NCI-H1048 (cell line): ENCODE data around the gene GIMAP8.
"Not testable (repeated sequence)": the region's sequence is repeated elsewhere in the genome, so short reads cannot be mapped to it uniquely, and the experiment has no call there.

ENCODE experiments used
- DNase-seq: peaks from one replicate; lab custom pipeline; 2025; lab: John Stamatoyannopoulos, UW

Gene GIMAP8

DNA sequence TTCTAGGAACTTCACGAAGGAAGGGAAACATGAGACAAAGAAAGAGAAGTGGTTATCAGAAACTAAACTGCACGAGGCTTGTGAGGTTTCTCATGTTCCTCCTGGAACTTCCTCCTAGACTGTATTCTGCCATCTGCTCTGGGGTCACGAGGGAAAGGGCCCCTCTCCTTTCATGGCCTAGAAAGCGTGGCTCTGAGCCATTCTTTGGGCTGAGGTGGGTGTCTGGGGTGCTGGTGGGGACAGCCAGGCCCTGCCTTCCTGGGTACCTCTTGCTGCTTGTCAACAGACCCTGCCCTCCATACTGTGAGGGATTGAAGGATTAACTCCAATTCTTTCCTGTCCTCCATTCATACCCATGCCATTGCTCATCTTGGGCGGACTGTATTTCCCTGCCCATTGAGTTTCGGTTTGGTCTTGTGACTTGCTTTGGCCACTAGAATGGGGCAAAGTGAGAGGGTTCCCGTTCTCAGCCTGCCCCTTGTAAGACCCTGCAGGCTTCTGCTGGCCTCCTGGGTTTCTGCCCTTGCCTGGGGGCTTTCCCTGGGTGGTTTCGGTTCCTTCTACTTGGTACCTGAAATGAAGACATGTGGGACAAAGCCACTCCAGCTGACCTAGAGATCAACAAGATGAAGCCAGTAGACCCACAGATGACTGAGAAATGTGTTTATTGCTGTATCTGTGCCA is 14.9 kb upstream of the GIMAP8 start:
- no peak for DNase-seq

DNA sequence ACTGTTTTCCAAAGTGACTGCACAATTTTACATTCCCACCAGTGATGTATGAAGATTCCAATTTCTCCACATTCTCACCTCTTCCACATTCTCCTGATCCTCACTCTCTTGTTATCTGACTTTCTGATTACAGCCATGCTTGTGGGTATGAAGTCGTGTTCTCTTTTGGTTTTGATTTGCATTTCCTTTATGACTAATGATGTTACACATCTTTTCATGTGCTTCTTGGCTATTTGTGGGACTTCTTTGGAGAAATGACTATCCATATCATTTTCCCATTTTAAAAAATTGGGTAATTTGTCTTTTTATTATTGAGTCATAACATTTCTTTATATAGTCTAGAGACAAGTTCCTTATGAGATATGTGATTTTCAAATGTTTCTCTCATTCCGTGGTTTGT is 10.5 kb upstream of the GIMAP8 start:
- DNase-seq, result no peak

DNA sequence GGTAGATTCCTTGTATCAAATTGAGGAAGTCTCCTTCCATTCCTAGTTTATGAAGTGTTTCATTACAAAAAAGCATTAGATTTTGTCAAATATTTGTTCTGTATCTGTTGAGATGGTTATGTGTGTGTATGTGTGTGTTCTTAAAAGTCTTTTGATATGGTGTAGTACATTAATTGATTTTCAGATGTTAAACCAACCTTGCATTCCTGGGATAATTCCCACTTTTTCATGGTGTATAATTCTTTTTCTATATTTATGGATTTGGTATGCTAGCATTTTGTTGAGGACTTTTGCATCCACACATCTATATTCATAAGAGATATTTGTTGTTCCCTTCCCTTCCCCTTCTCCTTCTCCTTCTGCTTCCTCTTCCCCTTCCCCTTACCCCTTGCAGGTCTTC is 8.9 kb upstream of the GIMAP8 start:
- no peak for DNase-seq

DNA sequence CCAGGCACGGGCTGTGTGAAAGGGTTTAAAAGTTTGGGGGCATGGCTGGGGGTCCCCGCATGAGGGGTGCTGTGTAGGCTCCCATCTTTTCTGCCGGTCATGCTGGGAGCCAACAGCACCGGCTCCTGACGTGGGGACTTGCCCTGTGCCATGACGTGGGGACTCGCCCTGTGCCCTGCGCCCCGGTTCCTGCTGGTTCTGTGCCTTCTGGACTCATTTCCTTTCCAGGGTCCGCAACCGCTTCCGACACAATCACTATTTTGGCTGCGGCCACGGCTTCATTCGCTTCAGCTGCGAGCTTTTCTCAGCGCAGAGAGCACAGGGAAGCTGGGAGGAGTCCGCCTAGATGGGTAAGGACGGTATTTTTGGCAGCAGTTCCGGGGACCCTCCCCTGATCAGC is 7.6 kb upstream of the GIMAP8 start:
- no peak for DNase-seq

DNA sequence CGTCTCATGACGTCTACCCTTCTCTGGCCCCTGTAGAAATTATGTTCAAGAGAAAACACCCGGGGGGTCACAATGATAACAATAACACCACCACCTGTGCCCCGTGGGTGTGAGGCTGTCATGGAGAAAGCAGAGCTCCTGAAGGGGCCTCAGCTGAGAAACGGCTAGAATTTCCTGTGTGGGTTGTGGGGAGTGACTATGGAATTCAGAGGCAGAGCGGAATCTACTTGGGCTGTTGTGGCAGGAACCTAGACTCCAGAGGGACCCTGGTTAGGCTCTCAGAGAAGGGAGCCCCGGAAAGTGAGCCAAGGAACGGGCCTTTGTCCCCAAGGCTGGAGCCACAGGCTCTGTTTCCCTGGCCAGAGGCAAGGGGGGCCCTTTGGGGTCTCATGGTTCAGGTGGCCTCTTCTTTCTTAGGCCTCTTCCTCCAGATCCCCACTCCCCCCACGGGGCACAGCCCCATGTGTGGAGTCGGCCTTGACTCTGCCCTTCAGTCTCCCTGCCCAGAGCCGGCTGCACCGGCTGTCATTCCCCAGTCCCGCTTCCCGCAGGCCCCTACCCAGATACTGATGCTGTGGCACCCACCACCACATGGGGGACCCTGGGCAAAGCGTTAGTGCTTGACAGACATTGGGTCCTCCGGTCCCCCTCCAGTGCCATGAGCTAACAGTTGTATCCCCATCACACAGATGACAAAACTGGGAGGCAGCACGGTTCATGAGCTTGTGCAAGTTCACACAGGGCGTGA is 6.5 kb upstream of the GIMAP8 start:
- no peak for DNase-seq

DNA sequence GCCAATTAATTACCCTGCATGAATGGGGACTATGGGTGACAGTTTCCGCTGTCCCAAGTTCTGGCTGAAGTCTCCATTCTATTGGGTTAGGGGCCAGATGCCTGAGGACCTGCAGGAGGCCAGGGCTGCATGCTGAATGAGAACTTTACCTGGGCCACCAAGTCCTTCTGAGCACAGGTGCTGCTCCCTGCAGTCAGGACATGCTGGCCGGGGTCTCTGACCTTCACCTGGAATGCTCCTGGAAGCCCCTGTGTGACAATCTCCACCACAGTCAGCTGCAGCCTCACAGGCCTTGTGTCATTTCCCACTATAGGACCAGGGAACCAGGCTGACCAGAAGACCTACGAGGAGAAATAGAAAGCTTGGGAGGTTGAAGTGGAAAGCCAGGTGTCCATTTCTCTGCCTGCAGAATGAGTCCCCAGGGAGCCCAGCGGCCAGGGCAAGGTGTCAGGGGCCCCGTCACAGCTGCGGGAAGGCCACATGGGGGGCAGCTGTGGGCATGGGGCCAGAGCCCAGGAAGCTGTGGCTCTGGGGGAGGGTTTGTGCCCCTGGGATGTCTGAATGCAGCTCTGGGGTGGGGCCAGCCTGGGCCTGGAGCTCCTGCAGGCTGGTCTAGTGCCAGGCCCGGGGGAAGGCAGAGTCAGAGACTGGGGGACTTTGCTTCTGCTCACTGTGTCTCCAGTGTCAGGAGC is 5.6 kb upstream of the GIMAP8 start:
- DNase-seq, result no peak

DNA sequence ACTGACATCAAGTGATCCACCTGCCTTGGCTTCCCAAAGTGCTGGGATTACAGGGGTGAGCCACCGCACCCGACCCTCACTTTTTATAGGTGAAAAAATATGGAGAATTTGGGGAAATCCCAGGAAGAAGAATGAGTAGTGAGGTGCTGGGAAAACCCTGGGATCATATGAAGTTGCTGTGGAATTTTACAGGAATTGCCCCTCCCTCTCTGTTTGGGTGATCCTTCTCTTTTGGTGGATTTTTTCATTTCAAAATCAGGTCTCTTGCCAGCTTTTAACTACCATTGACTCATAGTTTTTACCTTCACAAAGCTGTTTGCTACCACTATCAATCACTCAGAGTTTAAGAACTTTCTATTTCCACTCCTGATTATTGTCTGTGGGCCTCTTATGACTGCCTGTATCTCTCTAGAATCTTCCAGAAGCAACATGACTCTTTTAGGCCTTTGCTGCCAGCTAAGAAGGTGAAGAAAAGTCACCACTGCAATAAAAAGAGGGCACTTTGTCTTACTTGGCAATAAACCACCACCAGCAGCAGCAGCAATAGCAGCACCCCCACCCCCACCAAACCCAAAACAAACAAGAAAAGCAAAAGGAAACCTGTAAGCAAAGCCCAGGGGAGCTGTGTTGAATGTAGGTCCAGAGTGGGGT is 4.0 kb upstream of the GIMAP8 start:
- no peak for DNase-seq

DNA sequence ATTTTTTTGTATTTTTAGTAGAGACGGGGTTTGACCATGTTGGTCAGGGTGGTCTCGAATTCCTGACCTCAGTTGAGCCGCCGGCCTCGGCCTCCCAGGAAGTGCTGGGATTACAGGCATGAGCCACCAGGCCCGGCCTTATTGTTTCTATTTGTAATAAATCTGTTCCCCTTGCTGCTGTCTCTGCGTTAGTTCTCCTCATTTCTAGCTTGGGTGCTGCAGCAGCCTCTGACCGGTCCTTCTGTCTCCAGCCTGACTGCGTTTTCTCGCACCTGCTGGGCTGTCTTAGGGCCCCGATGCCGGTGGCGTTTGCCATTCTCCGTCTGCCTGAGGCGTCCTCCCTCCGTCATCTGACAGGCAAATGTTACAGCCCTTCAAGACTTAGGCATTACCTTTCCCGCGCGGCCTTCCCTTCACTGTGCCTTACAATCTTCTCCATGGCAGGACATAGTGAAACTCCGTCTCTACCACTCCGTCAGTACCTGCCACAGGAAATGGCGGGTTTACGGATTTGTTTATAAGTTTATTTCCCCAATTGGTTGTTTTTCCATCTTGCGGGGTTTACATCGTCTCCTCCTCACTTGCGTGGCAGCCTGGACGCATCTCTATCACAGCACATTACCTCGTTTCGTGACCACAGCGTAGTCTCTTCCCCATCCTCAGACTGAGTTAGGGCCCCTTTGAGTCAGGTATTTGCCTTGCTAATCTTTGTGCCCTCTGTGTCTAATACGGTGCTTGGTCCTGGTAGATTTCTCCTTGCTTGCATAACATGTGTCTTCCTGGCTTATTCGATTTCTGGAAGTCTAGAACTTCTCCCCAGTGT is 2.3 kb upstream of the GIMAP8 start:
- DNase-seq, result no peak

DNA sequence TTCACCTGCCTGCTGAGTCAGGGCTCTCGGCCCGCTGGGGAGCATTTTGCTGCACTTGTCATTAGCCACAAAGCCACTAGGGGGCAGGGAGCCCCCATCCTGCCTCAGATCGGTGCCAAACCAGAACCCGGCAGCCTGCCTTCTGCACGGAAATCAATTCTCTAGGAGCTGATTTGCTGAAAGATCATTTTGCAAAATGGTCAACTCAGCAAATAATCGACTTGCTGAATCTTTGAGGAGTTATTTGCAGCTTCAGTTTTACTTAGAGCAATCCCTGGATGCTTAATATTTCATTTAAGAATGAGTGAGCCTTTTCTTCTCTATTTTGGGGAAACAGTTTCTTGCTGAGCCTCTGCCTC is 1.7 kb upstream of the GIMAP8 start:
- peak; percentile 12 for DNase-seq

DNA sequence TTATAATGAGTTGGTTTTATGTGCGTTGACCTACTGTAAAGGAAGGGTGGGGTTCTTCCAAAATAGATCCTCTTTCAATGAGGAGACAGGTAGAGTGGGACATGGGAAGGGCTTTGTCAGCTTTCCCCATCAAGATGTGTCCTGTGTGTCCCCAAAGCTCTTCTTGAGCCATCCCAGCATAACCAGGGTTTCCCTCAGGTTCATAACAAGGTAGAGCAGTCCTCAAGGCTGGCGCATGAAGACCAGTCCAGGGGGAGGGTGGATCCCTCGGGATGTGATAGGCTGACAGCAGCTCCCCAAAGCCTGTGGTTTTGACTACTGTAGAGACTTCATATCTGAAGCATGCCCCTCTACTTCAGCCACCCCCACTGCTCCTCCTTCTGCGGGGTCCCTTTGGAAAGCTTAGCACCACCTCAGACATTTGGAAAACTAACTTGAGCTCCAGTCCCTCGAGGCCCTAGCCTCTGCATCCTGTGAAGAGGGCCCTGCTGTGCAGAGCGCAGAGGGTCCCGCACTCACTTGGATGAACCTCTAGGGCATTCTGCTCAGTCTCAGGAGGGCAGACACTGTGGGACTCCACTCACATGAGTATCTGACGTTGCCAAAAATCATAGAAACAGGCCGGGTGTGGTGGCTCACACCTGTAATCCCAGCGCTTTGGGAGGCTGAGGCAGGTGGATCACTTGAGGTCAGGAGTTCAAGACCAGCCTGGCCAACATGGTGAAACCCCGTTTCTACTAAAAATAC is 1.1 kb upstream of the GIMAP8 start:
- DNase-seq, result no peak

DNA sequence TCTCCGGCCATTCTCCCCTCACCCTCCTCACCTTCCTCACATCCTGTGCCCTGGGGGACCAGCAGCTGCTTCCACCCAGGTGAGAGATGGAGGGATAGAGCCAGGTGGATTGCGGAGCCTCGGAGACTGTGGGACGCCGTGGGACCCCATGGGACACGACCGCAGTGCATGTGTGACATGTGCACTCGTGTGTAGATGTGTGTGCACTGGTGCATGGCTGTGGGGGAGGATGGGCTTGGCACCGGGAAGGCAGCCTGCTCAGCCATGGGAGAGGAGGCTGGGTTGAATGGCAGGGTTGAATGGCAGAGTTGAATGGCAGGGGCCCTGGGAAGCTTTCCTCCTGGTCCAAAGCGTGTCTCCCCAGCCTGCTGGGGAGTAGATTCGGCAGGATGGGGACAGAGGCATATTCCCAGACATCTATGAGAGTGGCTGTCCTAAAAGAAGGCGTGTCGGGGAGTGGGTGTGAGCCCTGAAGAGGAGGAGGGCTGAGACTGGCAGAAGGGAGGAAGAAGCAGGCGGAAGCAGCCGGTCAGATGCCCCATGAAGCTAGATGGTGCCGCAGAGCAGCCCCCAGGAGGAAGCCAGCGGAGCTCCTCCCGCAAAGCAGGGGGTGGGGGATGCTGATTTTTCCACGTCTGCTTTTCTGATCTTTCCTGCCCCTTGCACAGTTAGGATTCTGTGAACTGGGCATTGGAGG is 815 bp downstream of the GIMAP8 start:
- DNase-seq, result no peak

DNA sequence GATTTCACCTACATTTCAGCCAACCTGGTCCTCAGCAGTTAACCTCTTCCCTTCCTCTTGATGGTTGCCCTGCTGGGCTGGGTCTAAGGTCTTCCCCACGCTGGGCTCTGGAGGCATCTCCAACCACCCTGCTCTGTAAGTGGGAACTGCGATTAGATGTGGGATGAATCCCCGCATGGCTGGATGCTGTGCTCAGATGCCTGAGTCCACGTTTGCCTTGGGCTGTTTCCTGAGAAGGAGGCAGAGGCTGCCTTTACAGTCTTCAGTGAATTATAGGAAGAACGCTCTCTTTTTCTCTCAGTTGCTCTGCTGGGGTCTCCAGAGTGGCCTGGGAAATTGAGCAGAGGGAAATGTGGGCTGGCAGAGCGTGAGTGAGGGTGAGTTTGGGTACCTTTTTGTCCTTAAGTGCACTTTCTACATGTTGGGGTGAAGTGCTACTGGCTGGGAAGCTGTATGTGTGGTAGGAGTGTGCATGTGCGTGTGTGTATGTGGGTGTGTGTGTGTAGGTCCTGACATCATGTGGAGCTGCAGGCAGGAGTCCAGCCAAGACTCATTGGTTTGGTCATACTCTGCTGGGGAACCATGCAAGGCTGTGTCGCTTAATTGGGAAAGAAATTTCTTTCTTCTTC is 1.5 kb downstream of the GIMAP8 start:
- no peak for DNase-seq

DNA sequence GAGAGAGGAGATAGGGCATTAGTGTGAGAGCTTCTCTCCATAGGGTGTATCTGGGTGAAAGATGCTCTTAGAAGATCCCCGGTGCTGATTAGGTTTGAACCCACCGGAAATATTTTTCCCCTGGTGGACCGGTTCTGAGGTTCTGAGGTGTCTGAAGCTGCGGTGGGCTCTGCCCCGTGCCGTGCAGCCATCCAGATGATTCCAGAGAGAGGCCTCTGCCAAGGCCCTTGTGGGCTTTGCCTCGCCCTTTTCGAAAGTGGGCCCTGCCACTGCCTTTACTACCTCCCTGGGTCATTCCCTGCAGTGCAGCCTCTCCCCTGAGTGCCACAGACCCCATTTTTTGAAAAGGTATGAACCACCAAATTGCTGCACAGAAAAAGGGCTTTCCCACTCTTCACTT is 2.8 kb downstream of the GIMAP8 start:
- no peak for DNase-seq

DNA sequence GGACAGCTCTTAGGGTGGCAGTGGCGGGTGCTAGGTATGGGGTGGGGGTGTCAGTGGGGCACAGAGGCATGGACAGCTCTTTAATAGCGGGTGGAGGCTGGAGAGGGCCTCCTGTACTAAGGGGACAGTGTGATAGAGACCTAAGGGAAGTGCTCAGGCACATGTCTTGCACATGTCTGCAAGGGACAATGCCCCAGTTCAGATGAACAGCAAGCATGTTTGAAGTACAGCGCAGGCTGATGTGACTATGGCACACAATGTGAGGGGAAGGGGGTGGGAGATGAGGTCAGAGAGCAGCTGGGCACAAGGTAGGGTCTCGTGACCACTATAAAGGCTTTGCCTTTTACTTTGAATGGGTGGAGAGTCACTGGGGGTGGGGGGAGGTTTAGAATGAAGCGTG is 3.5 kb downstream of the GIMAP8 start:
- no peak for DNase-seq

DNA sequence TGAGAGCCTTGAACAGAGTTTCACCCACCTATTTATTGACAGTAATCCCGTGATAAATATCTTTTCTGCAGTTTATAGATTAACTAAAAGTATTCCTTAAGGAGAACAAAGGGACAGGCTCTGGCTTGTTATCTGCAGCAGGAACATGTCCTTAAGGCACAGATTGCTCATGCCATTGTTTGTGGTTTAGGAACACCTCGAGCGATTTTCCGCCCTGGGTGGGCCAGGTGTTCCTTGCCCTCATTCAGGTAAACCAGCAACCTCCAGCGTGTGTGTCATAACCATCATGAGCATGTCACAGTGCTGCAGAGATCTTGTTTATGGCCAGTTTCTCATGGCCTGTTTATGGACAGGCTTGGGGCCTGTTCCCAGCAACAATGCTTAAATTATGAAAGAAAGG is 6.6 kb downstream of the GIMAP8 start:
- DNase-seq, result not testable (repeated sequence)

DNA sequence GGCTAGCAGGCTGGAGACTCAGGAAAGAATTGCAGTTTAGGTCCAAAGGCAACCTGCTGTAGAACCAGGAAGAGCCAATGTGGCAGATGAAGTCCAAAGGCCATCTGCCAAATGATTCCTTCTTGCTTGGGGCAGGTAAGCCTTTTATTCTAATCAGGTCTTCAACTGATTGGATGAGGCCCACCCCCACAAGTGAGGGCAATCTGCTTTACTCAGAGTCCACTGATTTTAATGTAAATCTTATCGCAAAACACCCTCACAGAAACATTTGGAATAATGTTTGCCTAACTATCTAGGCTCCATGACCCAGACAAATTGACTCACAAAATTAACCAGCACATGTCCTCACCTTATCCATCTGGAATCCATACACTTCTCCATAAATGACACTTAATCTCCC is 7.8 kb downstream of the GIMAP8 start:
- DNase-seq, result no peak

DNA sequence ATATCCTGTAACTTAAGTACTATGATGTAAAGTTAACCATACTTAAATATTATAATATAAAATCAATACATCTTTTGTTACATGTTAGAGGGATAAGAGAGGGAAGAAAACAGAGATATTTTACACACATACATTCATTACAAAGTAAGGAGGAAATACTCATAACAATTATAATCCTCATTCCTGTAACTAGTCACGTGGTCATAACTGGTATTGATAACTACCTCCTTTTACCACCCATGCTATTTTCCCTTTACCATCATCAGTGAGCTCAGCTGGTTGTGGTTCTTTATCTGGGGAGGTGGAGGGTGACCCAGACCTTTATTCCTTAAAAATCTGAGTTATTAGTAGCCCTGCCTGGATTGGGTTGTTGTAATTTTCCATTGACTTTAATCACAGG is 8.3 kb downstream of the GIMAP8 start:
- no peak for DNase-seq

DNA sequence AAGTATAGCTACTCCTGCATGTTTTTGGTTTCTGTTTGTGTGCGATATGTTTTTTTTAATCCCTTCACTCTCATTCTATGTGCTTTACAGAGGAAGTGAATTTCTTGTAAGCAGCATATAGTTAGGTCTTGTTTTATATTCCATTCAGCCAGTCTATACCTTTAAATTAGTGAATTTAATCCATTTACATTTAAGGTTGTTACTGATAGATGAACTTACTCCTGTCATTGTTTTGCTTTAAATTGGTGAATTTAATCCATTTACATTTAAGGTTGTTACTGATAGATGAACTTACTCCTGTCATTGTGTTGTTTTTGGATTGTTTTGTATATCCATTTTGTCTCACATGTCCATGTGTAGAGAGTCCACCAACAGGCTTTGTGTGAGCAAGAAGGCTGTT is 11.1 kb downstream of the GIMAP8 start:
- no peak for DNase-seq

DNA sequence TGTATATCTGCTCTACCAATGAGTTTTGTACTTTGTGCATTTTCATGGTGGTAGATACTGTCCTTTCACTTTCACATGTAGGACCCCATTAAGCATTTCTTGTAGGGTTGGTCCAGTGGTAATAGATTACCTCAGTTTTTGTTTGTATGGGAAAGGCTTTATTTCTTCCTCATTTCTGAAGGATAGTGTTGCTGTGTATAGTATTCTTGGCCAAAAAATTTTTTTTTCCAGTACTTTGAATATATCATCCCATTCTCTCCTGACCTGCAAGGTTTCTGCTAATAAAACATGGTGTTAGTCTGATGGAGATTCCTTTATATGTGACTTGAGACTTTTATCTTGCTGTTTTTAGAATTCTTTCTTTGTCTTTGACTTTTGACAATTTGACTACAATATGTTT is 12.0 kb downstream of the GIMAP8 start:
- no peak for DNase-seq

DNA sequence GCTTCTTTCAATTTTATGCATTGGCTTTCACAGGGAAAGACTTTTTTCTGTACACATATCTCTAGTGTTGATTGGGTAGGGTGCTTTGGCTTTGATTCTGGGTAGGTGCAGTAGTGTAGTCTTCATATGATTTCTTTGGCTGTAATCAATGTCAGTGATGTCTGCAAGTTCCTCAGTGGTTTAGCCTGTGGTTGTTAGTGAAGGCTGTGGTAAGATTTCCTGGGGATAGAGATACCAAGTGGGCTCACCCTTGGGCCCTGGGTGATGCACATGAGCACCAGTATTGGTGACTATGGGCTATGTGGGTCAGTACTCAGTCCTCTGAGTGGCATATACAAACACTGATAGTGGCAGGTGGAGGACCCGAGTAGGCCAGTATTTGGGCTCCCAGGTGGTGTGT is 13.0 kb downstream of the GIMAP8 start:
- DNase-seq, result no peak
